GM21576 (cell line): ENCODE results near the gene USP21.
A peak's percentile ranks its signal among the peaks of the same experiment; 100 is the strongest.

Experiments used
- ATAC-seq: cut with Tn5 transposase; IDR thresholded peaks from one replicate; pipeline ENCODE4 v1.9.1; 2021; ENCODE audit warnings: mild to moderate bottlenecking, moderate library complexity; ENCODE audit not compliant: unreplicated experiment

USP21 gene

GRCh38 chr1:161166669-161167548 is 7.6 kb downstream of the USP21 start:
- peak; percentile 1 for ATAC-seq

- no peak for ATAC-seq
Observed at GRCh38 chr1:161168906-161169305, 9.6 kb downstream of the USP21 start.

- ATAC-seq, result no peak
Observed at GRCh38 chr1:161171191-161171590, 11.9 kb downstream of the USP21 start.

- ATAC-seq, result no peak
Observed at GRCh38 chr1:161171696-161172095, 12.4 kb downstream of the USP21 start.

GRCh38 chr1:161172349-161172748 is 13.0 kb downstream of the USP21 start:
- ATAC-seq, result no peak

- no peak for ATAC-seq
Observed at GRCh38 chr1:161172776-161173376, 13.6 kb downstream of the USP21 start.

GRCh38 chr1:161173711-161174110 is 14.4 kb downstream of the USP21 start:
- no peak for ATAC-seq

- no peak for ATAC-seq
Observed at GRCh38 chr1:161174911-161175310, 15.6 kb downstream of the USP21 start.

- no peak for ATAC-seq
Observed at GRCh38 chr1:161175771-161176453, 16.6 kb downstream of the USP21 start.

- ATAC-seq, result no peak
Observed at GRCh38 chr1:161176468-161177111, 17.3 kb downstream of the USP21 start.

GRCh38 chr1:161177112-161177935 is 18.0 kb downstream of the USP21 start, which contains the start of gene B4GALT3:
TSS of gene B4GALT3 (minus strand) at chr1:161177507. CDS start at chr1:161176060, 1,447 bp downstream.
- peak; percentile 72 for ATAC-seq

GRCh38 chr1:161177936-161178244 is 18.6 kb downstream of the USP21 start:
- ATAC-seq, result no peak

GRCh38 chr1:161179698-161180097 is 20.4 kb downstream of the USP21 start:
- no peak for ATAC-seq

- no peak for ATAC-seq
Observed at GRCh38 chr1:161180639-161181038, 21.3 kb downstream of the USP21 start.

GRCh38 chr1:161182214-161182613 is 22.9 kb downstream of the USP21 start:
- peak; percentile 43 for ATAC-seq

- peak; percentile 63 for ATAC-seq
Observed at GRCh38 chr1:161185282-161185682, 26.0 kb downstream of the USP21 start.

- ATAC-seq, result no peak
Observed at GRCh38 chr1:161185732-161186311, 26.5 kb downstream of the USP21 start.

GRCh38 chr1:161187311-161187710 is 28.0 kb downstream of the USP21 start:
- ATAC-seq, result no peak

- ATAC-seq, result no peak
Observed at GRCh38 chr1:161188381-161188780, 29.1 kb downstream of the USP21 start.

- no peak for ATAC-seq
Observed at GRCh38 chr1:161189036-161189435, 29.7 kb downstream of the USP21 start.
